Astrocyte (in vitro differentiated cells and primary cell): ENCODE data around the gene SPRED2. TPM values are rescaled to one million over a fixed set of nuclear protein-coding genes. Genes with fewer than 3 reads are reported as not detected.

Experiments used
- DNase-seq: peaks from one replicate; pipeline ENCODE4 v3.0.0-alpha.2; 2010; ENCODE audit warnings: low read depth
- FAIRE-seq: peaks from 2 replicates; lab custom pipeline; 2011; peaks lifted over from hg19 to GRCh38; lab: Jason Lieb, UNC
- H2AFZ ChIP-seq: 2 replicates; pipeline ENCODE4 v1.6.0; 2012; ENCODE audit warnings: low read depth, low read length, inconsistent platforms
- H3K27ac ChIP-seq: 2 replicates; pipeline ENCODE4 v1.5.1; 2011; ENCODE audit warnings: low read depth, low read length, inconsistent platforms
- H3K27me3 ChIP-seq: 2 replicates; pipeline ENCODE4 v1.6.0; 2011; ENCODE audit warnings: low read length, inconsistent platforms; ENCODE audit not compliant: insufficient read depth
- H3K36me3 ChIP-seq: 2 replicates; pipeline ENCODE4 v1.5.1; 2011; ENCODE audit warnings: low read length, inconsistent platforms; ENCODE audit not compliant: insufficient read depth
- H3K4me1 ChIP-seq: 2 replicates; pipeline ENCODE4 v1.5.1; 2011; ENCODE audit warnings: low read length, inconsistent platforms; ENCODE audit not compliant: insufficient read depth
- H3K4me2 ChIP-seq: 2 replicates; pipeline ENCODE4 v1.6.0; 2012; ENCODE audit warnings: low read length, inconsistent platforms
- H3K4me3 ChIP-seq: 2 replicates; pipeline ENCODE4 v1.5.1; 2011; ENCODE audit warnings: low read depth, mild to moderate bottlenecking, low read length, inconsistent platforms; ENCODE audit not compliant: insufficient read depth
- H3K79me2 ChIP-seq: 2 replicates; pipeline ENCODE4 v1.6.0; 2012; ENCODE audit warnings: mild to moderate bottlenecking, low read length, inconsistent platforms; ENCODE audit not compliant: insufficient read depth
- H3K9ac ChIP-seq: 2 replicates; pipeline ENCODE4 v1.6.0; 2012; ENCODE audit warnings: mild to moderate bottlenecking, low read length, inconsistent platforms
- H3K9me3 ChIP-seq: 2 replicates; pipeline ENCODE4 v1.5.1; 2012; ENCODE audit warnings: low read depth, mild to moderate bottlenecking, low read length, inconsistent platforms; ENCODE audit not compliant: insufficient read depth
- H4K20me1 ChIP-seq: 2 replicates; pipeline ENCODE4 v1.6.0; 2012; ENCODE audit warnings: low read length, inconsistent platforms; ENCODE audit not compliant: insufficient read depth
- H3K27ac Mint-ChIP-seq: one replicate; pipeline ENCODE4 v1.8.0; 2021; ENCODE audit warnings: mild to moderate bottlenecking, mixed read lengths; ENCODE audit not compliant: unreplicated experiment
- H3K27me3 Mint-ChIP-seq: one replicate; pipeline ENCODE4 v1.8.0; 2021; ENCODE audit warnings: low read depth, mixed read lengths; ENCODE audit not compliant: unreplicated experiment
- H3K36me3 Mint-ChIP-seq: one replicate; pipeline ENCODE4 v1.8.0; 2021; ENCODE audit warnings: low read depth, mixed read lengths; ENCODE audit not compliant: unreplicated experiment
- H3K4me1 Mint-ChIP-seq: one replicate; pipeline ENCODE4 v1.8.0; 2021; ENCODE audit warnings: low read depth, mixed read lengths; ENCODE audit not compliant: unreplicated experiment
- H3K4me3 Mint-ChIP-seq: one replicate; pipeline ENCODE4 v1.8.0; 2021; ENCODE audit warnings: mild to moderate bottlenecking, moderate library complexity, mixed read lengths; ENCODE audit not compliant: unreplicated experiment
- H3K9me3 Mint-ChIP-seq: one replicate; pipeline ENCODE4 v1.8.0; 2021; ENCODE audit warnings: mild to moderate bottlenecking, mixed read lengths; ENCODE audit not compliant: unreplicated experiment
- EZH2 ChIP-seq: IDR thresholded peaks from 2 replicates; pipeline ENCODE4 v1.6.1; 2012; ENCODE audit warnings: mild to moderate bottlenecking, low read length, inconsistent platforms; ENCODE audit not compliant: insufficient read depth
- total RNA-seq: library from RNA; stranded (reverse); gene quantifications from 2 replicates; pipeline ENCODE4 v1.2.1, GENCODE V29; 2021
- TF ChIP-seq, protein P1 (sequence below): IDR thresholded peaks from 2 replicates; pipeline ENCODE4 v1.5.1; 2011; ENCODE audit warnings: low read depth, mild to moderate bottlenecking, inconsistent platforms, low read length, moderate library complexity; ENCODE audit not compliant: insufficient read depth

Gene SPRED2
- total RNA-seq, 1 donor from 2014 or later = 47.3 TPM

DNA sequence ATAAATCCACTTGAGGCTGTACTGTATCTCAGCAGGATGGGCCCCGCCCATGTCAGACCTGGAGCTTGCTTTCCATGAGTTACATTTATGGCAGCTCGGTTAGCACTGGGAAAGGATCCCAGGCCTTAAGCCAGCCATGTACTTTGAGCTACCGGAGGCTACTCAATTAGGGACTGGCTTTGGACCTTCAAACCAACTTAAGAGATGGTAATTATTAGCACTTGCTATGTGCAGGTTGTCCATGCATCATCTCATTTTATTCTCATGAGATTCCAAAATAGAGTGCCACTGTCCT, 140.3 kb downstream of the SPRED2 start:
- Mint-ChIP-seq H3K27ac (no peak overlapping the region), H3K4me3 (no peak overlapping the region), H3K9me3 (no peaks in the 10 kb centered on the region), H3K4me1 (peaks cover 10% of the 10 kb centered on the region), H3K27me3 (no peaks in the 10 kb centered on the region), H3K36me3 (no peaks in the 10 kb centered on the region)
- no peaks in the 10 kb centered on the region for H3K79me2 ChIP-seq
- H3K4me3 ChIP-seq = no peak overlapping the region
- H4K20me1 ChIP-seq = no peaks in the 10 kb centered on the region
- no peaks in the 10 kb centered on the region for H3K4me1 ChIP-seq
- H3K36me3 ChIP-seq = no peaks in the 10 kb centered on the region
- TF ChIP-seq EZH2 = no peak
- TF ChIP-seq, protein P1, sequence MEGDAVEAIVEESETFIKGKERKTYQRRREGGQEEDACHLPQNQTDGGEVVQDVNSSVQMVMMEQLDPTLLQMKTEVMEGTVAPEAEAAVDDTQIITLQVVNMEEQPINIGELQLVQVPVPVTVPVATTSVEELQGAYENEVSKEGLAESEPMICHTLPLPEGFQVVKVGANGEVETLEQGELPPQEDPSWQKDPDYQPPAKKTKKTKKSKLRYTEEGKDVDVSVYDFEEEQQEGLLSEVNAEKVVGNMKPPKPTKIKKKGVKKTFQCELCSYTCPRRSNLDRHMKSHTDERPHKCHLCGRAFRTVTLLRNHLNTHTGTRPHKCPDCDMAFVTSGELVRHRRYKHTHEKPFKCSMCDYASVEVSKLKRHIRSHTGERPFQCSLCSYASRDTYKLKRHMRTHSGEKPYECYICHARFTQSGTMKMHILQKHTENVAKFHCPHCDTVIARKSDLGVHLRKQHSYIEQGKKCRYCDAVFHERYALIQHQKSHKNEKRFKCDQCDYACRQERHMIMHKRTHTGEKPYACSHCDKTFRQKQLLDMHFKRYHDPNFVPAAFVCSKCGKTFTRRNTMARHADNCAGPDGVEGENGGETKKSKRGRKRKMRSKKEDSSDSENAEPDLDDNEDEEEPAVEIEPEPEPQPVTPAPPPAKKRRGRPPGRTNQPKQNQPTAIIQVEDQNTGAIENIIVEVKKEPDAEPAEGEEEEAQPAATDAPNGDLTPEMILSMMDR = no peak
- no peak overlapping the region for H3K27ac ChIP-seq
- H3K9me3 ChIP-seq = no peaks in the 10 kb centered on the region
- DNase-seq = no peak
- H3K9ac ChIP-seq = no peak overlapping the region
- no peak for FAIRE-seq
- H3K4me2 ChIP-seq = no peak overlapping the region
- no peak overlapping the region for H2AFZ ChIP-seq
- peaks cover 2% of the 10 kb centered on the region for H3K27me3 ChIP-seq

DNA sequence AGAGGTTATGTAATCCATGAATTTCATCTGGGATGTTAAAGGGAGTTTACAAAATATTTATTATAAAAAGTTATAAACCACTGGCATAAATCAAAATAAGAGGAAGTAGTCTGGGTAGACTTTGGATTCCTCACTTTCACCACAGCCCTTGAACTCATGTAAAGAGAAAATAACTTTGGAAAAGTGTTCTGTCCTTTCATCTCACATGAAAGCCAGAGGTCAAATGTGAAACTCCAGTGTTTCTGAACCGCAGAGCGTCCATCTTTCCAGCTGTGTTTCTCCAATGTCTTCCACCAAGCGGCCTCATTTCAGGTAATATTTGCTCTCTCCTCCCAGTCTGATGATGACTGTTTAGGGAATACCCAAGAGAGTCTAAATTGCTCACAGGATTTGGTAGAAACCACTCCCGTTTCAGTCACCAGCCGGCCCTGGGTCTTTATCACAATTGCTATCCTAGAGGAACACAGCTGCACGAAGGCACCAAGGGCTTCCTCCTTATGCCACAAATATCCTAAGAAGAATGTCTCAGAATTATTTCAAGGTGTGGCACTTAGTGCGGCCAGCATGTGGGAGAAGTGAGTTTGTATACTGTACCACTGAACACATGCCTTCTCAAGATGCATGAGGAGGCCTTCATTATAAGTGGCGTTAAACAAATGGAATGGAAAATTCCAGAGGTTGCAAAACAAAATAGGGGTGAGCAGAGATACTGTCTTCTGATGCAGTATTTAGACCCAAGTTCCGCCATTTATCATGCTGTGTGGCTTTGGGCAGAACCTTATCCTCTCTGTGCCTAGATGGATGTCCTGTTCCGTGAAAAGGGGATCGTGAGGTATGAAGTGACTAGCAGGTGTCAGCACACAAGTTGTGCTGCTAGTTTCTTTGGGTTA, 140.9 kb downstream of the SPRED2 start:
- Mint-ChIP-seq H3K27ac (no peak overlapping the region), H3K4me1 (peaks cover 10% of the 10 kb centered on the region), H3K36me3 (no peaks in the 10 kb centered on the region), H3K27me3 (no peaks in the 10 kb centered on the region), H3K4me3 (no peak overlapping the region), H3K9me3 (no peaks in the 10 kb centered on the region)
- Histone ChIP-seq H3K9ac (no peak overlapping the region), H3K4me2 (no peak overlapping the region), H3K4me1 (no peaks in the 10 kb centered on the region), H3K27me3 (peaks cover 2% of the 10 kb centered on the region), H3K36me3 (no peaks in the 10 kb centered on the region), H3K27ac (no peak overlapping the region), H4K20me1 (no peaks in the 10 kb centered on the region), H3K4me3 (no peak overlapping the region), H3K79me2 (no peaks in the 10 kb centered on the region), H3K9me3 (no peaks in the 10 kb centered on the region), H2AFZ (no peak overlapping the region)
- FAIRE-seq = no peak
- DNase-seq = no peak
- no peak for TF ChIP-seq EZH2
- TF ChIP-seq, protein P1 = no peak

DNA sequence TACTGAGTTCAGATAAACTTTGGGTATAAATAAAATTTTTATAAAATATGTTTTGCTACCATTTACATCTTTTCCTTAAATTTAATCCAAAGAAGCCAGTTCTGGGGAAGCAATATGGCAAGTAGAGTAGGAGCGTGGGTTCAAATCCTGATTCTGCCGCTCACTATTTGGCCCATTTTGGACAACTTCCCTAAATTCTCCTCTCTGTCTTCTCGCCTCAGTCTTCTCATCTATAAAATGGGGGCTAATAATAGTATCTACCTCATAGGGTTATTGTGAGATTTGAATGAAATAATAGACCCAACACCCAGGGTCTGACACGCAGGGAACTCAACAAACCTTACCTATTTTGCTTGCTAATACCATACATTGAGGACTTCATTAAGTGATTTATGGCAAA, 145.0 kb downstream of the SPRED2 start:
- H3K9me3 Mint-ChIP-seq = no peaks in the 10 kb centered on the region
- no peak overlapping the region for H3K27ac ChIP-seq
- no peaks in the 10 kb centered on the region for H4K20me1 ChIP-seq
- no peaks in the 10 kb centered on the region for H3K27me3 ChIP-seq
- no peaks in the 10 kb centered on the region for H3K36me3 ChIP-seq
- TF ChIP-seq, protein P1 = no peak
- TF ChIP-seq EZH2 = no peak
- no peaks in the 10 kb centered on the region for H3K4me1 ChIP-seq
- peaks cover 11% of the 10 kb centered on the region for H3K4me1 Mint-ChIP-seq
- no peaks in the 10 kb centered on the region for H3K27me3 Mint-ChIP-seq
- H3K79me2 ChIP-seq = no peaks in the 10 kb centered on the region
- no peak overlapping the region for H2AFZ ChIP-seq
- H3K9me3 ChIP-seq = no peaks in the 10 kb centered on the region
- H3K4me2 ChIP-seq = no peak overlapping the region
- FAIRE-seq (no peak), DNase-seq (no peak)
- H3K4me3 ChIP-seq = no peak overlapping the region
- H3K36me3 Mint-ChIP-seq = no peaks in the 10 kb centered on the region
- H3K4me3 Mint-ChIP-seq = no peak overlapping the region
- no peak overlapping the region for H3K27ac Mint-ChIP-seq
- H3K9ac ChIP-seq = no peak overlapping the region
